B cell (primary cell): ENCODE measurements around the gene MED27.

Source experiments
- CTCF ChIP-seq: fragments of 200-600 bp; IDR thresholded peaks from one replicate; pipeline ENCODE4 v1.8.0; 2022; ENCODE audit warnings: antibody characterized with exemption, mild to moderate bottlenecking
- EZH2 ChIP-seq: IDR thresholded peaks from 2 replicates; pipeline ENCODE4 v1.6.1; 2012; ENCODE audit warnings: borderline replicate concordance, low read depth, mild to moderate bottlenecking, moderate library complexity, low read length; ENCODE audit not compliant: insufficient read depth, poor library complexity, severe bottlenecking

GRCh38 chr9:132014218-132014805 is 65.4 kb downstream of the MED27 start:
- TF ChIP-seq CTCF, result no peak
- TF ChIP-seq EZH2, result no peak
